NK-92 (cell line): Measurements from ENCODE around the gene JCAD.
"Not testable (repeated sequence)": the region's sequence is repeated elsewhere in the genome, so short reads cannot be mapped to it uniquely, and the experiment has no call there.

Experiments
- DNase-seq: peaks from one replicate; lab custom pipeline; 2025; ENCODE audit not compliant: unreplicated experiment; lab: John Stamatoyannopoulos, UW

JCAD gene

GRCh38 chr10:30026578-30026977 lies 32.8 kb downstream of the JCAD start:
- no peak for DNase-seq

- no peak for DNase-seq
Measured at GRCh38 chr10:30026080-30026479, 33.3 kb downstream of the JCAD start.

DNA sequence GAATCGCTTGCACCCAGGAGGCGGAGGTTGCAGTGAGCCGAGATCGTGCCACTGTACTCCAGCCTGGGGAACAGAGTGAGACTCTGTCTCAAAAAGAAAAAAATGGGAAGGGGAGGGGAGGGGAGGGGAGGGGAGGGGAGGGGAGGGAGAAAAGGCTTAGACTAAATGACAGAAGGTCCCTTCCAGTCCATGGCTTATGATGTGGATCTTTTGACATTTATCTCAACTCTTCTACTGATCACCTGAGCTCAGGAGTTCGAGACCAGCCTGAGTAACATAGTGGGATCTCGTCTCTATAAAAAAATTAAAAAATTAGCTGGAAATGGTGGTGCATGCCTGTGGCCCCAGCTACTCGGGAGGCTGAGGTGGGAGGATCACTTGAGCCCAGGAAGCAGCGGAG lies 34.0 kb downstream of the JCAD start:
- not testable (repeated sequence) for DNase-seq

DNA sequence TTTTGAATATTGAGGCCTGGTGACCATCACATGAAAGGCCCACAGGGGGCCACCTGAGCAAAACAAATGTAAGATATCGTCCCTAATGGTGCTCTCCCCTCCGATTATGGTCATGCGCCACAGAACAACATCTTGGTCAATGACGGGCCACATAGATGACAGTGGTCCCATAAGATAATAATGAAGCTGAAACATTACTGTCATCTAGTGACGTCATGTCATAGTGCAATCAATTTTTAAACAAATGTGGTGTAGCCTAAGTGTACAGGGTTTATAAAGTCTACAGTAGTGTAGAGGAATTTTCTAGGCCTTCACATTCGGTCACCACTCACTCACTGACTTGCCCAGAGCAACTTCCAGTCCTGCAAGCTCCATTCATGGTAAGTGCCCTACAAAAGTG lies 36.8 kb downstream of the JCAD start:
- DNase-seq = no peak

GRCh38 chr10:30019468-30019867 lies 39.9 kb downstream of the JCAD start:
- no peak for DNase-seq

GRCh38 chr10:30018496-30018895 lies 40.9 kb downstream of the JCAD start:
- no peak for DNase-seq

DNA sequence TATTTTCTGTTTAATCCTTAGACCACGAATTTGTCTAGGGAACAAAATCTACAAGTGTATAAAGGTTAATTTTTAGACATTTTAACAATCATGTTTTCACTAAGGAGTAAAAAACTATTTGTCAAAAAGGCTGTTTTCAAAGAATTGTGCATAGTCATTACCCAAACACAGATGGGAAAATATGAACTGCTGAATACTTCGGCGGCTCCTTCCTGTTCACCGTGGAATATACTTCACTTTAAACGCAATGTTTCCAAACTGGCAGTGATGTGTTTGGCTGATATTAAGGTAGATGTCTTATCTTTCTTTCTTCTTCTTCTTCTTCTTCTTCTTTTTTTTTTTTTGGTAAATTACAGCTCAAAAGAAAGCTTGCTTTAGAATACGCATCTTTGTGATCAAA lies 41.4 kb downstream of the JCAD start:
- no peak for DNase-seq

GRCh38 chr10:30017556-30017955 lies 41.8 kb downstream of the JCAD start:
- DNase-seq = no peak

- DNase-seq = no peak
Measured at GRCh38 chr10:30014511-30014910, 44.9 kb downstream of the JCAD start.

DNA sequence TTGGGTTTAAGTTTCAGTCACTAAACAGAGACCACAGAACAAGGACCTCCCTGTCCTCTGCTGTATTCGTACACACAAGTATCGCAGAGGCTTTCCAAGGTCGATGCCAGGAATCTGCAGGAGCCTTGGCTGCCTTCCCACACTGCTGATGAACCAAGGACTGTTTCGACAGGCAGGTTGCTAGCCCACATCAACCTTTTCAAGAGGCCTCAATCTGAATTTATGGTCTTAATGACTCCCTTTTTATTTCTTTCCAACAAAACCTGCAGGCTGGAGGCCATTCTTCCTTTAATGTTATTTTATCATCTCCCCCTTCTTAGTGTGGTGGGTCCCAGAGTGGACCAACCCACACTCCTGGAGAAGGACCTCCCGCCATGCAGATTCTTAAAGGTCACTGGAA lies 45.6 kb downstream of the JCAD start:
- DNase-seq = no peak

GRCh38 chr10:30011956-30012647 lies 47.3 kb downstream of the JCAD start:
- no peak for DNase-seq

- no peak for DNase-seq
Measured at GRCh38 chr10:30011396-30011795, 48.0 kb downstream of the JCAD start.

DNA sequence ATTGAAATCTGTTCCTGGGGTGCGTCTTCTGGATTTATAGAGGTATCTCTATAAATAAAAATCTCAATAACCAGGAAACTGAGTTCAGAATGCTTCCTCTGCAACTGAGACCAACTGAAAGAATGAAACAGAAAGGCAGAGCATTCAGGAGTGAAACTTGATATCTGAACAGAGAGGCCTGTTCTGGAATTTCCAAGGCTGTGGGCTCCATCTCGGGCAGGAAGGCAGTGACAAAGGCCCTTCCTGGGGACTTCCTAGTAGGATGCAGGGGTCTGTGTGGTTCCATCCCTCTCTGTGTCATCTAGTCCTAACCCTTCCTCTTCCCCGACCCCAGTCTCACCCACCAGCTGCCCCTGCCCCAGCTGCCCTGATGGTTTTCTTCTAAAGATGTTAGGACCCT lies 52.0 kb downstream of the JCAD start:
- no peak for DNase-seq

DNA sequence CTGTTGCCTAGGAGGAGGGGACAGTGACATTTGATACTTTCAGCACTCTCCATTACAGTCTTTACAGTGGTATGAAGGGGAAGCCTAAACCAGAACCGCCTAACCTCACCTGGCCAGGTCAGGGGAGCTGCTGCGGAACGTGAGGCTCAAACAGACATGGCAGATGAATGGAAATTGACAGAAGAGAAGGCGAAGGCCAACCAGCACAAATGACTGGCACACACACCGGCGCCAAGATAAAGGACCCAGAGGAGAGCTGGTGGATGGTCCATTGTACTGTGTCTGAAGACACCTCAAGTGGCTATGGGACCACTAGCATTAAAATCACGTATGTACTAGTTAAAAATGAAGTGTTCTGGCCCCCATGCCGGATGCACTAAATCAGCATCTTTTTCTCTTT lies 53.0 kb downstream of the JCAD start:
- DNase-seq = no peak

DNA sequence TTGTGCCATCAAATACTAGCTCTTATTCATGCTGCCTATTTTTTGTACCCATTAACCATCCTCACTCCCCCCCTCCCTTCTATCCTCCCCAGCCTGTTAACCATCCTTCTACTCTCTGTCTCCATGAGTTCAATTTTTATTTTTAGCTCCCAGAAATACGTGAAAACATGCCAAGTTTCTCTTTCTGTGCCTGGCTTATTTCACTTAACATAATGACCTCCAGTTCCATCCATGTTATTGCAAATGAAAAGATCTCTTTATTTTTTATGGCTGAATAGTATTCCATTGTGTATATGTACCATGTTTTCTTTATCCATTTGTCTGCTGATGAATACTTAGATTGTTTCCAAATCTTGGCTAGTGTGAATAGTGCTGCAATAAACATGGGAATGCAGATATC lies 54.3 kb downstream of the JCAD start:
- DNase-seq = not testable (repeated sequence)

DNA sequence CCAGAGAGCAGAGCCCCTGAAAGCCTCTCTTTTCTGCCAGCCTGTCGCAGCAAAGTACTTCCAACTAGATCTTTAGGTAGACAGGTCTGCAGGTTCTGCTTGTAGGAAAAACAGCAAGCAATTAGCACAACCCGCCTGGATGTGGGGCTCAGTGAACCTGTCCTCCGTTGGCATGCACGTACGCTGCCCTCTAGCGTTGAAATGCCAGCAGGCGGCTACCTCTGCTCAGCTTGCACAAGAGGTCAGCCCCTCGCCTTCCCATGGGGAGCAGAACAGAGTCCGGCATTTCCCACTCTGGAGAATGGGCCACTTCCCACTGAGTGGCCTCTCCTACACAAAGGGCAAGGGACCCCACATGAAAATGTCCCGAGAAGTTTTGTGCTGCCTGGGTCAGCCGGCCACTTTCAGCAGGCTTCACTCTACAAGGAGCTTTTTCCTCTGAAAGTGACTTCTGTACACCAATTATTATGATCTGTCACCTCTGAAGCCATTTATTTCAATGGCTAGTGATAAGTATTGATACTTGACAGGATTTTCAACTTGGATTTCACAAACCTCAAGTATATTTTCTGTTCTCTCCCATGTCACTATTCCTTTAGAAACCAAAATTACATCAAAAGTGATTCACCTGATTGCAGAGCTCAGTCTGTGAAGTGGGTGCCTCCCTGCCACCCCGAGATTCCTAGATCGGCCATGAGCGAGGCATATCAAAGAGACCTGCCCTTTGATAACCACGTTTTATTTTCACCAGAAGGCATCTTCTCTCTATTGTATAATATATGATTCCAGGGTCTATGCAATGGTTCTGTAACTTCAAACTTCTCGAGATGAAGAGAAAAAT lies 56.7 kb downstream of the JCAD start:
- no peak for DNase-seq

GRCh38 chr10:30000802-30001571 lies 58.4 kb downstream of the JCAD start:
- no peak for DNase-seq

DNA sequence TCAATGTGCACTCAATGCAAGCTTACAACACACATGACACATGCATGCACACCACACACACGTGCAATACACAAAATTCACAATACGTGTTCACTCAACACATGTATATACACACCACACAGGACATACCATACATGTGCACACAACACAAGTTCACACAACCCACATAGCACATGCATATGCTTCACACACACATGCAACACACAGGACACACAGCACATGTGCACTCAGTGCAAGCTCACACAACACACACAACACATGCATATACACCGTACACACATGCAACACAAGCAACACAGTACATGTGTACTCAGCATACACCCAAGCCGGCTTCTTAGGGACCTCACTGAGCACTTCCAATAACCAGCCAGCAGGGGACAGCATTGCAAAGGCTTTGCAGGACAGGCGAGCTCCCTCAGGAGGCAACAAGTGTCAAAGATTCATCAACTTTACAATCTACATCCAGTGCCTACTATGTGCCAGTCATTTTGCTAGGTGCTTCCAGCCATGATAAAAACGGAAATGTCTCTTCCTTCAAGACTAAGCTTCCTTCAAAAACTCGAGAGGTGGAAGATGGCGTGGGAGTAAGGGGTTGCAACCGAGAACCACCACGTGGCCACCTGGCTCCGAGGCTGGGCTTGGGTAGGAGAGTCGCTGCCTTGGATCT lies 61.1 kb downstream of the JCAD start:
- DNase-seq = peak; percentile 5

DNA sequence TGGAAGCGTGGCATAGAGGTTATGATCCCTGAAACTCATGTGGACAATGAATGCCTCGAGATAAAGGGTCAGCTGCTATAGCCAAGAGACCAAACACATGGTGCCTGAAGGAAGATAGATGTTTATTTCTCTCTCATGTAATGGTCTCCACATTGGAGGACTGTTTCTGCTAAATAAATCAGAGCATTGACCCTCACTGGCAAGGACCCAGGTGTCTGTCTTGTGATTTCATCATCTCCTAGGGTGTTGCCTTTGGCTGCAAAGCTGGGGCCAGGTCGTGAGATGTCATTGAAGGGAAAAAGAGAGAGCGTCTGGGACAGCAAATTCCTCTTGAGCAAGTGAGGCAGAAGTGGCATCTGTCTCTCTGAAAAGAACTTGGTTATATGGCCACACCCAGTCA lies 64.6 kb downstream of the JCAD start:
- no peak for DNase-seq

GRCh38 chr10:29993319-29993915 lies 66.0 kb downstream of the JCAD start:
- no peak for DNase-seq

DNA sequence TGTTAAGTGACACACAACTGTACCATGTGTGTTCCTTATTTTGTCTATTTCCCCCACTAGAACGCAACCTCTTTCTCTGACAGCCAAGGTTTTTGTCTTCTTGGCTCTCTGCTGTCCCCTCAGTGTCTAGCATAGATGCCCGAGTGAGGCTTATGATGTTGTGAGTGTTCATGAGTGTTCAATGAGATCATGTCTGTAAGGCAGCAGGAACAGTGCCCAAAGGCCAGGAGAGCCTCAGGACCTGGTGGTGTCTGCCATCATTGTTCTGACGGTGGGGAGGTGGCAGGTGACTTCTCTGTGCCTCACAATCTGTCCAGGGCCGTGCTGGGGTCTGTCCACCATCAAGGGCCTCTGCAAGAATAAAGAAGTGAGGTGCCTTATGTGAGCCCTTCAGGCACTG lies 66.5 kb downstream of the JCAD start:
- DNase-seq = no peak
